HG02763 (cell line): ENCODE data around the gene LIPT2.

Source experiments
- ATAC-seq: cut with Tn5 transposase; IDR thresholded peaks from one replicate; pipeline ENCODE4 v1.9.1; 2021; ENCODE audit warnings: mild to moderate bottlenecking, moderate library complexity; ENCODE audit not compliant: unreplicated experiment

Gene LIPT2

DNA sequence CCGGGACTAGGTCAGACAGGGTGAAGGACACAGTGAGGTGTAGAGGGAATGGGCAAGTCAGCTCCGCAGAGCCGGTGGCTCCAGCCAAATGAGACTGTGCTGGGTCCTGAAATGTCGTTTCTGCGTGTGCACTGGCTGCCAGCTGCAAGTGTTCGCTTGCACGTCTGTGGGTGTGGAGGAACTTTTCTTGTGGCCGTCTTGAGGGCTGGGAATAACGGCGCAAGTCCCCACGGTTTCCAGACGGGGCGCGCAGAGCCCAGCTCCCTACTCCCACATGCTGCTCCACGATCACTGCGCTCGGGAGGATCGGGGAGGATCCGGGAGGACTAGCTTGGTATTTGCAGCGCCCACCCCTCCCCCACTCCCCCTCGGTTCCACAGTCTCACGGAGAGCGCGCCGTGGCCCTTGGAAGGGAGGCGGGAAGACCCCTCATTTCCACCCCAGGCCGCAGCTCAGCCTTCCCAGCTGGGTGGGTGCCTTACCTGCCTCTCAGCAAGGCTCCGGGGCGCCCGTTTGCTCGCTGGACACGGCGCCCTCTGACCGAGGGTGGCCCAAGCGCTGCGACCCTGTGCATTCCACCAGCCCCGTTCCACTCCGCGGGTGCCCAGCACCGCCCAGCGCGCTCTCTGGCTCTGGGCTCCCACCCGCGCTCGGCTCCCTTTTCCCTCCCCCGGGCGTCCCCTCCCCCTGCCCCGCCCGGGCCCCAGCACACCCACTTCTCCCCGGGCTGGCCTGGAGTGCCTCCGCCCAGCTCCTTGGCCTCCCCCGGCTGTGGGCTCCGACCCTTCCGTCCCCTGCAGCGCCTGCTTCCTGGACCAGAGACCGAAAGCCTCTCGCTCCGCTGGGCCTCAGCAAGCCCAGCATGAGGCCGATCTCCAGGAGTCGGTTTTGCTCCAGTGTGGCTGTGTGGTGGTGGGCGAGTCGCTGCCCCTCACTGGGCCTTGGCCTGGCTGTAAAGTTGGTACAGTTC is 26.3 kb downstream of the LIPT2 start, which contains the start of gene KCNE3:
Gene KCNE3, minus strand, starts transcription at position 634 of the 970 bp plus-strand sequence. CDS start 9,986 bp downstream, outside the sequence.
- no peak for ATAC-seq

DNA sequence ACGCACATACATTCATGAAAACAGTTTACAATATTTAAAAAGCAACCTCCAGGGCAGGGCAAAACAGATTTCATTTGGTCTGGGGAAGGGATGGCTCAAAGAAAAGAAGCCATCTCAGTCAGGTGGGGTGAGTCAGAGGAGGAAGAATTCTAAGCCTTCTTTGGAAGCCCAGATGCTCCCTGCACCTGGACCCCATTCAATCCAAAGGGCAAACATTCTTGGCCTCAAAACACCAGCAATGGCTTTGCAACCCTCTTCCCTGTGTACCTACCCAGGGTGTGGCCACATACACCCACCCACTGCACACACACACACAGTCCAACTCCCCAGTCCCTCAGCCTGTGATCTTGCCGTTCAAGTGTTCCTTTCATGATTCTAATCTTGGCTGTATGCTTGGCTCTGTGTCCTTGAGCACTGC is 28.2 kb downstream of the LIPT2 start:
- no peak for ATAC-seq

DNA sequence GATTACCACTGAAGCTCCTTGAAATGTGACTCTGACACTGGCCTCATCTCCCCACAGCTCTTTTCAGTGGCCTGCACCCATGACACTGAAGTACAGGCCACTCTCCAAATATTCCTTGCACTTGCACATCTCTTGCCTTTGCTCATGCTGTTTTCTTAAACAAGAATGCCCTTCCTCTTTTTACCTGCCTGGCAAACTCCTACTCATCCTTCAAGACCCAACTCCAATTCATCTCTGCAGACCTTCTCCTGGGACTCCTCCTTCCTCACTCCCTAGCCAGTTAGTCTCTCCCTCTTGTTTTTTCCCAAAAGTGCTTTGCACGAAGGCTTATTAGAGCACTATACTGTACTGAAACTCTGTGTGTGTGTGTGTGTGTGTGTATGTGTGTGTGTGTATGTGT is 28.8 kb downstream of the LIPT2 start:
- ATAC-seq, result no peak

DNA sequence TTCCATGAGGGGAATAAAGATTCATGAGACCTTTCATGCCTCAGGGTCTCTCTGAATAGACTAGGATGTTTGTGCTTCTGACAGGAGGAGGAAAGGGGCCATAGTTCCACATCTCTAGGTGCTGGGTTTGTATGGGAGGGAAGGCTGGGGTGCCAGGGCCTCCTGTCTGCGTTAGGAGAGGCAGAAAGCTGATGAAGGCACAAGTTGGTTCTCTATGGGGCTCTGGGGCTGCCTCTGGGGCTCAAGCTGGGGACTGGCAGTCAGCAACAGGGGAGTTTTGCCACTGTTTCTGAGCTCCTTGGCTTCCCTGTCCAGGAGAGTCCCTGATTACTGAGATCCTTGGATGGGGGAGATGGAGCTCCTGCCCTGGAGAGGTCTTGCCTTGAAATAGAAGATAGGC is 30.3 kb downstream of the LIPT2 start:
- no peak for ATAC-seq

DNA sequence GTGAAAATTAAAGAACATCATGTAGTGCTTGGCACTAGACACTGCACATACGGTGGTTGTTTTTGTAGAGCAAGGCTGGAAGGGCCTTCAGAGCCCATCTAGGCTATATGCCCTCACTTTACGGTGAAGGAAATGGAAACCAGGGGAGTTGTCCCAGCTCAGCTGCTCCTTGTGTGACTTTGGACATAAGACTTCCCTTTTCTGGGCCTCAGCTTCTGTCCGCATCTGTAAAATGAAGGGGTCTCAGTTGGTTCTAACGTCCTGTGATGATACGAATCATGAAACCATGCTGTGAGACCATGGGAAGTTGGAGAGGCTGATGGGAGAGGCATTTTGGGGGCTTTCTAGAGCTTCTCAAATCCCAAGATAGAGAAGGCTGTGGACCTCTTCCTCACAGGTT is 30.9 kb downstream of the LIPT2 start:
- ATAC-seq, result no peak

DNA sequence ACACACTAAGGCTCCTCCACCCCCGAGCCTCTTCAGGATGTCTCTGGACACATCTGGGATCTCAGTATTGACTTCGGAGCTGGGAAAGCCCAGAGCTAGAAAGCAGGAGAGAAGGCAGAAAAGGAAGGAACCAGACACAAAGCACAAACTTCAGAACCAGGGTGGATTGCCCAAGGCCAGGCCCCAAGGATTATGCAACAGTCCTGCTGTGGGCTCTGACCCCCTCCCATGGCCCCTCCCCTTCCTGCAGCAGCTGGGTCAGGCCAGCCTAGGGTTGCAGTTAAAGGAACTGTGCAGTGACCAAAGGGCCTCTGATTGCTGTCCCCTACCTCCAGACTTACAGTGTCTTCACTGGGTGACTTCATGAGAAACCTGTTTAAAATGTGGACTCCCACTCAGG is 31.5 kb downstream of the LIPT2 start:
- no peak for ATAC-seq

DNA sequence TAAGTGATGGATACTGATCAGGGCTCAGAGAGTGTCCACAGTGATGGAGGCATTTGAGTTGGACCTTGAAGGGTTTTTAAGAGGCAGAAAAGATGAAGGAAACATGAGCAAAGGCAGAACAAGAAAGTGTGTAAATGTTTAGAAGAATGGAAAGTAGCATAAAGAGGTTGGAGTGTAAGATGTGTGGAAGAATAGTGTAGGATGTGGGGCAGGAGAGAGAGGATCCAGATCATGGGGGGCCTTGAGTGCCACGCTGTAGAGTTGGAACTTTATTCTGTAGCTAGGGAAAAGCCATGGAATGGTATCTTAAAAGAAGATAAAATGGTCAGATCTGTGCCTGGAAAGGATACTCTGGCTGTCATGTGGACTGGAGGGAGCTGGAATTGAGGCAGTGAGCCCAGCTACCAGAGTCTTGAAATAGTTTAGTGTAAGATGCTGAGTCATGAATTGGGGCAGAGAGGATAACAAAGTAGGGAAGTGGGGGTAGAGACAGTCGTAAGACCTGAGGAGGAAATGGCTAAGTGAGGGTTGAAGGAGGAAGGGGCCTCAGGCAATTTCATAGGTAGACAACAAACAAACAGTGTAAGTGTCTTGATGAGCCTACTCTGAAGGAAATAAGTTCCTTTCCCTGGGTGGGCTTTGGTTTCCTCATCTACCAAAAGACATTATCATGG is 32.9 kb downstream of the LIPT2 start:
- no peak for ATAC-seq

DNA sequence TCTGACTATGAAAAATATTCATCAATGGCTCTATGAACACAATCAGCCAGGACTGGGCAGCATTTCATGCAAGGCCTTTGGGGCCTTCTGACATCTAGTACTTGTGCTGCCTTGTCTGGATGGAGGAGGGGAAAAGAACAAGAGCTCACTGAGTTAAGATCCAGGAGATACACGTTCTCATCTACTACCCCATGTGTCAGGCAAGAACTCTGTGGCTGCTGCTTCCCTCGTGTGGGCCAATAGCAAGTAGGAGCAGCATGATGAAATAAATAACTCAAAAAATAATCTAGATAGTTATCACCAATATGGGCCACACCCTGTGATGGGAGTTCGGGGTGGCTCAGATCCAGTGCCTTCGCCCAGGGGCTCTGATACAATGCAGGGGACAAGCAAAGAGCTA is 33.5 kb downstream of the LIPT2 start:
- ATAC-seq, result no peak

DNA sequence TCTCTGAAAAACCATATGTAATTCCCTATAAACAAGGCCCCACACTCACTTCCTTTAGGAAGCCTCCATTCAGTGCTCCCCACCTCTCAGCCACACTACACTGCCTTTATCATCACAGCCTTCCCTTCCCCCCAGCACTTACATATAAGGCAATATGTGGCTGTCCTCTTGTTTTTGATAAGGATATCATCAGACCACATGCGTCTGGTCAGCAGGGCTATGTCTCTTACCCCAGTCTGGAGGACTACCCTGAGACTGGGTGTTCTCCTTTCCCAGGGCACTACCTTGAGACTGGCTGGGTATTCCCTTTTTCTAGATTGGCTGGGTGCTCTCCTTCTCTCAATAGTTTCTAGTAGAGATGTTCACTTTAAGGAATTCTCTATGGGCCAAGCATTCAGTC is 33.9 kb downstream of the LIPT2 start:
- no peak for ATAC-seq

DNA sequence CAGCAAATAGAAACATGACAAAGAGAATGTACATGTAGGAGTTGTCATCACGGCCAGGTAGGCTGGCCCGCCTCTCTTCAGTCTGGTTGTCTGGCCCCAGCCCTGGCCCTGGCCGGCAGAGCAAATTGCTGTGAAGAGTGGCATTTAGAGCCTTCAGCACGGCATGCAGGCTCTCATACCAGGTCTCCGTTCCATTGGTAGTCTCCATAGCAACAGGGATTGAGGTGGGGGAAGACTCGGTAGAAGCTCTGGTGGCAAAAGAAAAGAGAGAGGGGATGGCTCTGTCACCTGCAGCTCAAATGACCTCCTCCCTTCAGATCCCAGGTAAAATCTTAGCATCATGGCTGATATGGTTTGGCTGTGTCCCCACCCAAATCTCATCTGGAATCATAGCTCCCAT is 36.2 kb downstream of the LIPT2 start:
- no peak for ATAC-seq

DNA sequence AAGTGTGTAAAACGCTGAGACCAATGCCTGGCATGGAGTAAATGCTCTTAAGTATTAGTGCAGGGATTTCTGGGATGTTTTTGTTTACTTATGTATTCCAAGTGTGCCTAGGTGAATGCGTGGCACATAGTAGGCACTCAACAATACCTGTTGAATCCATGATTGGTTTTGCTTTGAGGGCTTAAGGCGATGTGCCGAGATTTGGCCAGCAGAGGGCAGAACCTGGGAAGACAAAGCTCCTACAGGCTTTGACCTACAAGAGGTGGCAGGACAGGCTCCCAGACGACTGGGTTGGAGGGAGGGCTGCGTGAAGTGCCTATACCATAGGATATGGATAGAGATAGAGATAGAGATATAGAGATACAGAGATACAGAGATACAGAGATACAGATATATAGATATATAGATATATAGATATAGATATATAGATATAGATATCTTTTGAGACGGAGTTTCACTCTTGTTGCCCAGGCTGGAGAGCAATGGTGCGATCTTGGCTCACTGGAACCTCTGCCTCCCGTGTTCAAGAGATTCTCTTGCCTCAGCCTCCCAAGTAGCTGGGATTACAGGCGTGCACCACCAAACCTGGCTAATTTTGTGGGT is 40.0 kb downstream of the LIPT2 start:
- ATAC-seq, result no peak

DNA sequence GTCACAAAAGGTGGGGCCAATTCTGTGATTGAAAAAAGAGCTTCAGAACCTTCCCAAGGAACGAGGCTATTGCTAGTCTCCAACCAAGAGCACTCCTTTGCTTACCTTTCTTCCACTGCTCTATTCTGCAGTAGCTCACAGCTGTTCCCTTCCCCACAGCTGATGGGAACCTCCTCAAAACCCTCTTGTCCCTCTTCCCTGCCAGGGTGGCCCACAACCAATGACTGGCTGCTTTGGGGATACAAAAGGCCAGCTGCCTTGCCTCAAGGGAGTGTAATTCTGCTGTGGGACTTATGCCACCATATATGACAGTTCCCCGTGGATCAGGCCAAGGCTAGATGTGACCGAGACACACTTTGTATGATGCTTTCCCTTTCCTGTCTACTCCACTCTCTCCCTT is 41.2 kb downstream of the LIPT2 start:
- ATAC-seq, result no peak

DNA sequence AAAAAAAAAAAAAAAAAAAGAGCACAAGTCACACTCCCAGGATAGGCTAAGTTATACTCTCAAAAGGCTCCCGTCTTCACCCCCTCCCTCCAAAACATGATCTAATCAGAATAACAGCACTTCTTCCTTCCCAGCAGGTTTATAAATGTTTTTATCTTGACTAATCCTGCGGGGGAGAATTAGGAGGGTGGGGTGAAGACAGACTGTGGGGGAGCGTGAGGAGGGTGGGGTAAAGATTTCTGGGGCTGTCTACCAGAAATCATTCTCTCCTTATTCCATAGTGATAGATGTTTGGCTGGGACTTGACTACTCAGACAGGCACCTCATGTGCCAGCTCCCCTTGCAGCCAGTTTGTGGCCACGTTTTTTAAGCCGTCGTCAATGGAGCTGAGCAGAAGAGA is 43.2 kb downstream of the LIPT2 start:
- no peak for ATAC-seq

DNA sequence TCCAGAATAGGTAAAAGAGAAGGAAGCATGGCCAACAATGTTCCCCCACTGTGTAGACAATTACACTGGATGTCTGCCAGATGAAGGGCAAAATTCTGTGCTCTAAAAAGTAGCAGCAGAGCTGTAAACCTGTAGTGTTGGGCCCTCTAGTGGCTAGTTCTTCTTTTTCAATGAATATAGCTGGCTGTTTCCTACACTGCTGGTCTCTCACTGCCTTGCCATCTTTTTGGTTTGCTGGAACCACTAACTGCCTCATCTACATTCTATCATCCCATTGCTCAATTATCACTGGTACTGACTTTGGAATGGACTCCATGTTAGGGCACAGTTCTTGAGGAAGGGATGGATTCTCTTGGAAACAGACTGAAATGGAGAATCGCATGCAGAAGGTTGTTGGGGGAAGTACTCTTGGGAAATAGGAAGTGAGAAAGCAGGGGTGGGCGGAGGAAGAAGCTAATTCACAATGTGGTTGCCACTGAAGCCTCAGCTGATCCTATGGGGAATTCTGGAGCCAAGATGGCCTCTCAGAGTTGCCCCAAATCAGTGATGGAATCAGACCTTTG is 44.1 kb downstream of the LIPT2 start:
- ATAC-seq, result peak; percentile 54

DNA sequence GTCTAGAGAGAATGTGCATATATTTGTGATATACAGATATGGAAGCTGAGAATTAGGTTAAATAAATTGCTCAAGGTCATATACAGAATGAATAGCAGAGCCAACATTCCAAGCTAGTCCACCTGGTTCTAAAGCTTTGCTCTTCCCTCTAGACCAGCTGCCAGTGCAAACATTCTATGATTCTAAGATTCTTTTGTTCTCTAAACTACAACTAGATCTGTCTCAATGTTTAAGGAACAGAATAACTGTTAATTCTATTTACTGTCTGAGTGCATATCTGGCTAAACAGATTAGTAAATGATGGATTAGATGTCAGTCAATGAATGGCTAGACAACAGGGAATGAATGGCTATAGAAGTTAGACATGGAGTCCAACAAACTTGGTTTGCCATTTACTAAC is 45.8 kb downstream of the LIPT2 start:
- no peak for ATAC-seq

DNA sequence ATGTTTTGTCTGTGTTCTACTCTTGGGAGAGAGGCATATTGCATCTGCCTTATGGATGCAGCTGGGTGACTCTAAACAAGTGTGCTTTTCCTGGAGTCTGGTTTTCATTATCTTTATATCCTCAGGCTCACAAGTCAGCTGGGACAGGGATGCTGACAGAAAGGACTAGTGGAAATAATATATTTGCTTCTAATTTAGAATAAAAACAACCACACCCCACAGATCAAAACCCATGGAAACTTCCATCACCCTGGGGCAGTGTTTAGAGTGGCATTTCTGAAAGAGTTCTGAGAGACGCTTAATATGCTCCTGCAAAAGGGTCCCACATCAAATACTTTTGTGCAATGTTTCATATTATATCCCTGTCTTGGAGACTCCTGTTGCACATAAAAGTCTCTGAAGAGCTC is 47.0 kb downstream of the LIPT2 start:
- no peak for ATAC-seq

DNA sequence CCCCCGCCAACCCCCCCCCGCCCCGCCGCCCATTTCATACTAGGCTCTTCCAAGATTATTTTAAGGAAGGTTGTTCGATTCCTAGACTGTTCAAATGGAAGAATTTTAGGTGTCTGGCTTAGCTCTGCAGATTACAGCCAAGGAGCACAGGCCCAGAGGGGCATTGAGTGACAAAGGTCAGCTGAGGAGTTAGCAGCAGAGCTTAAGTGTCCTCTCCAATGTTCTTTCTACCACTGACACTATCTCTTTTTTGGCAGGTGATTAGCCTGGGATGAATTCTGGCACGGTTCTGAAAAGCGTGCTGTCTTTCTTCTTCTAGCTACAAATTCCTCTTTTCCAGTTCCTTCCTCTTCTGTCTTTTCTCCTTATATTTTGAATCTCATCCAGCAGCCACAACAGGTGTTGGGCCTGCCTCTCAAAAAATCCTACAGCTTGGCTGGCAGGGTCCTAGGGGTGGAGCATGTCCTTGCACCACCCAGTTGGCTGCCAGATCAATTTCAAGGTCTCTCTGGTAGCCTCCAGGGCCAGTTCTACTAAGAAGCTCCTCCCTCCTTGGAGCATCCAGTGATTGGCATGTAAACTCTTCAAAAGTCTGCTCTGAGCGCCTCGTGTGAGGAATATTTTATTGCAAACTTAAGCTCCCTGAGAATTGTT is 49.2 kb downstream of the LIPT2 start:
- ATAC-seq, result no peak

DNA sequence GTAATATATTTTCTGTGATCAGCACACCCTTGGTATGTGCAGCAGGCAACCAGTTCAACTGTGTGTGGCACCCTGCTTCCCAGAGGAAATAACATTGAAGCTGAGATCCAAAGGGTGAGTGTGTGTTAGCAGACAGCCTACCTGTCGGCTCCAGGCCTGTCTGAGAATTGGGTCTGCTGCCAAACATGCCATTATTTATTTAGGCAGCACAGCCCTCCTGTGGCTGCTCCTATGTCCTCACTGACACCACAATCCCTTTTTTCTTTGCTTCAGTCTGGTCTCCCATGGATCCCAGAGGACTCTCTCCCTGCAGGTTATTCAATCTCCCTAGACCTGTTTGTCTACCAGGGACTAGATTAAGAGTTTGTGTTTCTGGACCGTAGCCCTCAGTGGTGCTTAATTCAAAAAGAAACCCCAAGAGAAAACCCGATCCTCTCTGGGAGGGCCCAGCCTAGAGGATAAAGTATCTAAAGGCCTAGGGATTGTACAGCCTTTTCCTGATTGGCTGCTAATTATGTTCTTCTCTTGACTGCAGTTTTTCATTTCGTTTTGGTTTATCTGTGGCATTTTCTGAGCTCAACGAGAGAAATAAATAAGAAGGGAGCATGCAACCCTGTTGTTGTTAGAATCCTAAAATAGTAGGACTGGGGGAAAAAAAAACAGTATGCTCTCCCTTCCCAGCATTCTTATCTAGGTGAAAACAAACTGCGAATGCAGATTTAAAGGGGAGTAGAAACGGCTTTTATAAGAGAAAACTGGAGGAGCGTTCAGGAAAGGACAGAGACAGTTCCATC is 50.3 kb downstream of the LIPT2 start:
- ATAC-seq, result no peak

DNA sequence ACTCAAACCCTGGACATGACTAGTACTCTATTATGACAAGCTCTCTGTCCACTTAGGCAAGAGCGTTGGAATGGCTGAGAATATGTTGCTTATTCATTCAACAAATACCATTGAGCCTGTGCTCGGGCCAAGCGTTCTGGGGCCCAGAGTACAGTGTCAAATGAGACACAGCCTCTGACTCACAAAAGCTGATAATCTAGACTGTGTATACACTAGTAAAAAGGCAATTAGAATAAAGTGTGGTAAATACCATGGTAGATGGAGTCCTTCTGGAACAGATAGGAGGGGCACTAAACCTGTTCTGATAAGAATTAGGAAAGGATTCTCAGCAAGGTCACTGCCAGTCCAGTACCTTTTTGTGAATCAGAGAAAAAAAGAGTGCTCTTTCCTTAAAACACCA is 50.9 kb downstream of the LIPT2 start:
- ATAC-seq, result no peak
